ENCODE results near the gene GRHL1. TPM values are rescaled to one million over a fixed set of nuclear protein-coding genes. Genes with fewer than 3 reads are reported as not detected.

Gene GRHL1
- total and polyA plus RNA-seq, 2 experiments from 2014 or later, result 0.92 to 1.5 TPM

GRCh38 chr2:10022966-10023662 is 71.6 kb downstream of the GRHL1 start:
- no peak overlapping the region for H3K4me3 ChIP-seq
- H3K36me3 ChIP-seq, result no peaks in the 10 kb centered on the region
- no peaks in the 10 kb centered on the region for H3K9me3 ChIP-seq (ENCODE audit: low read depth)
- no peaks in the 10 kb centered on the region for H3K4me1 ChIP-seq (ENCODE audit: low read depth)
- no peak for DNase-seq (ENCODE audit: low read depth in 1 of 2, low spot score in 1 of 2)
- TF ChIP-seq CTCF (IDR thresholded peaks at IDR 0.05; ENCODE audit: low read depth, low read length), result no peak
- no peaks in the 10 kb centered on the region for H3K27me3 ChIP-seq
- H3K27ac ChIP-seq, result no peak overlapping the region

GRCh38 chr2:10026940-10027569 is 75.6 kb downstream of the GRHL1 start:
- H3K4me3 ChIP-seq, result no peak overlapping the region
- no peaks in the 10 kb centered on the region for H3K27me3 ChIP-seq
- no peaks in the 10 kb centered on the region for H3K9me3 ChIP-seq (ENCODE audit: low read depth)
- H3K27ac ChIP-seq, result no peak overlapping the region
- no peaks in the 10 kb centered on the region for H3K36me3 ChIP-seq
- no peak for DNase-seq (ENCODE audit: low read depth in 1 of 2, low spot score in 1 of 2)
- TF ChIP-seq CTCF (IDR thresholded peaks at IDR 0.05; ENCODE audit: low read depth, low read length), result no peak
- H3K4me1 ChIP-seq (ENCODE audit: low read depth), result no peaks in the 10 kb centered on the region

- DNase-seq (ENCODE audit: low read depth in 1 of 2, low spot score in 1 of 2), result no peak
- H3K4me1 ChIP-seq (ENCODE audit: low read depth), result no peaks in the 10 kb centered on the region
- H3K36me3 ChIP-seq, result no peaks in the 10 kb centered on the region
- no peaks in the 10 kb centered on the region for H3K9me3 ChIP-seq (ENCODE audit: low read depth)
- no peak overlapping the region for H3K27ac ChIP-seq
- no peak overlapping the region for H3K4me3 ChIP-seq
- no peak for TF ChIP-seq CTCF (IDR thresholded peaks at IDR 0.05; ENCODE audit: low read depth, low read length)
- H3K27me3 ChIP-seq, result no peaks in the 10 kb centered on the region
These were observed 76.3 kb downstream of the GRHL1 start for GRCh38 chr2:10027660-10028330.

- Histone ChIP-seq H3K9me3 (ENCODE audit: low read depth) (no peaks in the 10 kb centered on the region), H3K27ac (no peak overlapping the region), H3K4me3 (no peak overlapping the region), H3K27me3 (no peaks in the 10 kb centered on the region), H3K4me1 (ENCODE audit: low read depth) (no peaks in the 10 kb centered on the region), H3K36me3 (no peaks in the 10 kb centered on the region)
- DNase-seq (ENCODE audit: low read depth in 1 of 2, low spot score in 1 of 2), result peak in 1 of 2 donors; percentile 12
- TF ChIP-seq CTCF (IDR thresholded peaks at IDR 0.05; ENCODE audit: low read depth, low read length), result peak; percentile 7
These were observed 77.0 kb downstream of the GRHL1 start for GRCh38 chr2:10028407-10028987.

GRCh38 chr2:10028988-10029874 is 77.7 kb downstream of the GRHL1 start:
- no peaks in the 10 kb centered on the region for H3K4me1 ChIP-seq (ENCODE audit: low read depth)
- peak in 1 of 2 donors; percentile 55 for DNase-seq (ENCODE audit: low read depth in 1 of 2, low spot score in 1 of 2)
- no peak overlapping the region for H3K27ac ChIP-seq
- no peaks in the 10 kb centered on the region for H3K36me3 ChIP-seq
- H3K9me3 ChIP-seq (ENCODE audit: low read depth), result no peaks in the 10 kb centered on the region
- H3K27me3 ChIP-seq, result no peaks in the 10 kb centered on the region
- TF ChIP-seq CTCF (IDR thresholded peaks at IDR 0.05; ENCODE audit: low read depth, low read length), result no peak
- H3K4me3 ChIP-seq, result no peak overlapping the region

All from cardiac muscle cell (in vitro differentiated cells and primary cell).